ENCODE data around the gene SLFN5. TPM values are rescaled to one million over a fixed set of nuclear protein-coding genes. Genes with fewer than 3 reads are reported as not detected.

SLFN5 gene
- total and polyA plus RNA-seq, 4 donors: 1.9 to 7.8 (median 3.4) TPM

GRCh38 chr17:35218915-35219314 lies 24.0 kb upstream of the SLFN5 start:
- Histone ChIP-seq H3K27me3 (ENCODE audit: control insufficient read depth in 4 of 4, insufficient read depth in 4 of 4, low read length in 3 of 4) (no peaks in the 10 kb centered on the region), H3K9ac (ENCODE audit: low read depth in 1 of 2, low read length in 2 of 2) (no peak overlapping the region), H3K4me3 (ENCODE audit: low read depth in 1 of 3, low read length in 3 of 3) (no peak overlapping the region), H3K4me1 (ENCODE audit: control insufficient read depth in 4 of 4, insufficient read depth in 4 of 4, low read length in 3 of 4) (no peaks in the 10 kb centered on the region), H3K27ac (ENCODE audit: low read depth in 1 of 2, low read length in 2 of 2) (no peak overlapping the region), H3K36me3 (ENCODE audit: control insufficient read depth in 4 of 4, insufficient read depth in 3 of 4, low read depth in 1 of 4, low read length in 3 of 4) (no peaks in the 10 kb centered on the region), H3K9me3 (ENCODE audit: control insufficient read depth in 4 of 4, low read length in 3 of 4) (peaks cover 0 to 4% (median 2%) of the 10 kb centered on the region in 4 donors)
- WGBS: 66% methylated on average over 2 of the region's 2 CpGs
- no peak for DNase-seq (ENCODE audit: low spot score)
- peak; percentile 55 for TF ChIP-seq NR2F2 (IDR thresholded peaks at IDR 0.05)
- TF ChIP-seq SP1 (IDR thresholded peaks at IDR 0.05): no peak

- H3K4me3 ChIP-seq (ENCODE audit: low read depth in 1 of 3, low read length in 3 of 3): no peak overlapping the region
- H3K9me3 ChIP-seq (ENCODE audit: control insufficient read depth in 4 of 4, low read length in 3 of 4): peaks cover 0 to 4% (median 2%) of the 10 kb centered on the region in 4 donors
- no peak for DNase-seq (ENCODE audit: low spot score)
- no peaks in the 10 kb centered on the region for H3K36me3 ChIP-seq (ENCODE audit: control insufficient read depth in 4 of 4, insufficient read depth in 3 of 4, low read depth in 1 of 4, low read length in 3 of 4)
- H3K9ac ChIP-seq (ENCODE audit: low read depth in 1 of 2, low read length in 2 of 2): no peak overlapping the region
- 97% methylated on average over 2 of the region's 2 CpGs for WGBS
- no peaks in the 10 kb centered on the region for H3K4me1 ChIP-seq (ENCODE audit: control insufficient read depth in 4 of 4, insufficient read depth in 4 of 4, low read length in 3 of 4)
- no peak overlapping the region for H3K27ac ChIP-seq (ENCODE audit: low read depth in 1 of 2, low read length in 2 of 2)
- no peak for TF ChIP-seq HNF4G (IDR thresholded peaks at IDR 0.05)
- TF ChIP-seq FOXA2 (IDR thresholded peaks at IDR 0.05): no peak
- no peak for TF ChIP-seq JUND (IDR thresholded peaks at IDR 0.05)
- no peak for TF ChIP-seq TAF1 (conservative IDR thresholded peaks at IDR 0.05)
- no peak for TF ChIP-seq REST (IDR thresholded peaks at IDR 0.05)
- no peak for TF ChIP-seq ATF3 (IDR thresholded peaks at IDR 0.05)
- TF ChIP-seq EGR1 (IDR thresholded peaks at IDR 0.05; ENCODE audit: low read depth in 2 of 2): no peak
- TF ChIP-seq FOXA1 (IDR thresholded peaks at IDR 0.05): no peak
- no peak for TF ChIP-seq GABPA (IDR thresholded peaks at IDR 0.05 in 1 of 2, conservative IDR thresholded peaks at IDR 0.05 in 1 of 2)
- no peak for TF ChIP-seq CTCF (IDR thresholded peaks at IDR 0.05; ENCODE audit: low read depth, low read length, missing input control)
- TF ChIP-seq RAD21 (IDR thresholded peaks at IDR 0.05): no peak
- TF ChIP-seq YY1 (IDR thresholded peaks at IDR 0.05): no peak
- no peak for TF ChIP-seq HNF4A (conservative IDR thresholded peaks at IDR 0.05)
- TF ChIP-seq ZBTB33 (IDR thresholded peaks at IDR 0.05): no peak
- TF ChIP-seq SP1 (IDR thresholded peaks at IDR 0.05): no peak
- no peak for TF ChIP-seq RXRA (IDR thresholded peaks at IDR 0.05)
- no peak for TF ChIP-seq MAX (IDR thresholded peaks at IDR 0.05)
- no peaks in the 10 kb centered on the region for H3K27me3 ChIP-seq (ENCODE audit: control insufficient read depth in 4 of 4, insufficient read depth in 4 of 4, low read length in 3 of 4)
These were observed 20.4 kb upstream of the SLFN5 start for GRCh38 chr17:35222452-35222851.
